H1 (cell line): ENCODE measurements around the gene ZNF385D. TPM values are rescaled to one million over a fixed set of nuclear protein-coding genes. Genes with fewer than 3 reads are reported as not detected.

Experiments used
- CTCF ChIA-PET: fragments of 300-600 bp; sonication (Branson Sonifier 250); formaldehyde crosslinking; loops from one replicate; lab custom pipeline; 2021; ENCODE audit not compliant: partially characterized antibody; lab: Charles Lee
- POLR2A ChIA-PET: fragments of 300-600 bp; sonication (Branson Sonifier 250); formaldehyde crosslinking; loops from one replicate; lab custom pipeline; 2021; ENCODE audit warnings: inconsistent platforms; ENCODE audit not compliant: partially characterized antibody; lab: Charles Lee
- DNase-seq, 2 experiments: peaks; one replicate each; pipeline versions ENCODE4 v3.0.0 to v3.0.0-alpha.2; 2010 to 2022; ENCODE audit warnings: low spot score in 2 of 2, low read depth in 1 of 2, mixed read lengths in 1 of 2
- FAIRE-seq: peaks from 2 replicates; lab custom pipeline; 2011; peaks lifted over from hg19 to GRCh38; lab: Jason Lieb, UNC
- H2AFZ ChIP-seq: 2 replicates; pipeline ENCODE4 v1.8.1; 2012; ENCODE audit warnings: low read length, inconsistent platforms
- H2AK5ac ChIP-seq: 2 replicates; pipeline ENCODE4 v1.6.1; 2013; ENCODE audit warnings: low read depth, low read length
- H2BK120ac ChIP-seq: replicated peaks from 2 replicates; pipeline ENCODE3; 2013; ENCODE audit warnings: low read depth, low read length, inconsistent platforms
- H2BK12ac ChIP-seq: 2 replicates; pipeline ENCODE4 v1.6.1; 2013; ENCODE audit warnings: low read depth, low read length
- H2BK15ac ChIP-seq: 2 replicates; pipeline ENCODE4 v1.6.1; 2013; ENCODE audit warnings: low read length
- H2BK20ac ChIP-seq: 2 replicates; pipeline ENCODE4 v1.6.1; 2013; ENCODE audit warnings: low read length
- H2BK5ac ChIP-seq: 2 replicates; pipeline ENCODE4 v1.6.1; 2013; ENCODE audit warnings: low read depth, low read length
- H3K14ac ChIP-seq: 2 replicates; pipeline ENCODE4 v1.6.1; 2013; ENCODE audit warnings: inconsistent platforms; ENCODE audit not compliant: insufficient read length
- H3K18ac ChIP-seq: 2 replicates; pipeline ENCODE4 v1.6.1; 2013; ENCODE audit warnings: low read length; ENCODE audit errors: extremely low read depth
- H3K23ac ChIP-seq: 2 replicates; pipeline ENCODE4 v1.6.1; 2013; ENCODE audit warnings: inconsistent platforms; ENCODE audit not compliant: insufficient read length
- H3K23me2 ChIP-seq: 2 replicates; pipeline ENCODE4 v1.6.1; 2013; ENCODE audit warnings: low read depth, low read length
- H3K27ac ChIP-seq: 2 replicates; pipeline ENCODE4 v1.6.1; 2011; ENCODE audit warnings: low read depth, low read length, inconsistent platforms
- H3K27me3 ChIP-seq, 4 experiments: replicated peaks in 1 of 4; 1 replicate in 1 of 4; 2 replicates in 3 of 4; pipeline versions ENCODE4 v1.6.1 to v1.8.1; 2011 to 2013; ENCODE audit warnings: low read length in 3 of 4, mild to moderate bottlenecking in 3 of 4, inconsistent platforms in 2 of 4, mixed read lengths in 2 of 4, moderate library complexity in 1 of 4; ENCODE audit not compliant: control insufficient read depth in 3 of 4, insufficient read depth in 3 of 4; ENCODE audit errors: extremely low read depth in 1 of 4
- H3K36me3 ChIP-seq, 4 experiments: 2 replicates each; pipeline versions ENCODE4 v1.6.1 to v1.8.1; 2011 to 2013; ENCODE audit warnings: mild to moderate bottlenecking in 4 of 4, low read length in 3 of 4, moderate library complexity in 2 of 4, control low read depth in 1 of 4, inconsistent platforms in 1 of 4; ENCODE audit not compliant: insufficient read depth in 4 of 4, control insufficient read depth in 2 of 4
- H3K4ac ChIP-seq: replicated peaks from 2 replicates; pipeline ENCODE3; 2013; ENCODE audit warnings: low read length, low read depth, mixed read lengths, inconsistent platforms; ENCODE audit not compliant: insufficient read length
- H3K4me1 ChIP-seq, 4 experiments: replicated peaks in 1 of 4; 1 replicate in 1 of 4; 2 replicates in 3 of 4; pipeline versions ENCODE4 v1.6.1 to v1.8.1; 2011 to 2013; ENCODE audit warnings: low read length in 3 of 4, inconsistent platforms in 2 of 4, mixed read lengths in 1 of 4; ENCODE audit not compliant: insufficient read depth in 4 of 4, control insufficient read depth in 3 of 4
- H3K4me2 ChIP-seq, 2 experiments: 2 replicates each; pipeline versions ENCODE4 v1.6.1 to v1.8.1; 2011 to 2013; ENCODE audit warnings: low read depth in 2 of 2, low read length in 2 of 2, control low read depth in 1 of 2, inconsistent platforms in 1 of 2, mild to moderate bottlenecking in 1 of 2; ENCODE audit not compliant: insufficient read depth in 1 of 2
- H3K4me3 ChIP-seq, 4 experiments: fragments of 200-600, 300-600 bp in 1 of 4; sonication (generic), shearing (Covaris generic), sonication (Bioruptor Twin) in 1 of 4; 2 replicates each; pipeline versions ENCODE4 v1.5.1 to v1.8.1; 2011 to 2016; ENCODE audit warnings: low read length in 4 of 4, low read depth in 3 of 4, control low read depth in 2 of 4, inconsistent platforms in 2 of 4, mild to moderate bottlenecking in 2 of 4, mixed read lengths in 1 of 4, moderate library complexity in 1 of 4; ENCODE audit not compliant: insufficient read depth in 2 of 4; ENCODE audit errors: extremely low read depth in 1 of 4
- H3K56ac ChIP-seq: replicated peaks from 2 replicates; pipeline ENCODE3; 2013; ENCODE audit warnings: low read depth, mild to moderate bottlenecking, mixed read lengths, low read length, inconsistent platforms; ENCODE audit not compliant: insufficient read length
- H3K79me1 ChIP-seq: 2 replicates; pipeline ENCODE4 v1.6.1; 2013; ENCODE audit warnings: low read depth, low read length, control low read depth
- H3K79me2 ChIP-seq, 2 experiments: 2 replicates each; pipeline versions ENCODE4 v1.6.1 to v1.8.1; 2012 to 2013; ENCODE audit warnings: low read length in 2 of 2, mild to moderate bottlenecking in 2 of 2, inconsistent platforms in 1 of 2; ENCODE audit not compliant: insufficient read depth in 2 of 2, control insufficient read depth in 1 of 2
- H3K9ac ChIP-seq, 4 experiments: replicated peaks in 1 of 4; 1 replicate in 1 of 4; 2 replicates in 3 of 4; pipeline versions ENCODE4 v1.6.1 to v1.8.1; 2011 to 2013; ENCODE audit warnings: low read depth in 3 of 4, low read length in 3 of 4, control low read depth in 2 of 4, mild to moderate bottlenecking in 2 of 4, moderate library complexity in 2 of 4, inconsistent platforms in 1 of 4; ENCODE audit errors: extremely low read depth in 1 of 4
- H3K9me3 ChIP-seq, 2 experiments: 2 replicates each; pipeline versions ENCODE4 v1.6.1 to v1.8.1; 2012 to 2013; ENCODE audit warnings: mild to moderate bottlenecking in 2 of 2, moderate library complexity in 2 of 2, control low read depth in 1 of 2, inconsistent platforms in 1 of 2, low read depth in 1 of 2, low read length in 1 of 2, mixed read lengths in 1 of 2; ENCODE audit not compliant: insufficient read depth in 2 of 2
- H4K20me1 ChIP-seq, 2 experiments: replicated peaks in 1 of 2; 2 replicates each; pipeline versions ENCODE3 to v1.8.1; 2011 to 2013; ENCODE audit warnings: inconsistent platforms in 2 of 2, low read length in 2 of 2, mild to moderate bottlenecking in 1 of 2; ENCODE audit not compliant: insufficient read depth in 2 of 2, control insufficient read depth in 1 of 2
- H4K5ac ChIP-seq: 2 replicates; pipeline ENCODE4 v1.6.1; 2013; ENCODE audit warnings: low read length, low read depth, mixed read lengths, inconsistent platforms; ENCODE audit not compliant: insufficient read length
- H4K8ac ChIP-seq: 2 replicates; pipeline ENCODE4 v1.8.0; 2013; ENCODE audit warnings: mild to moderate bottlenecking, moderate library complexity, low read length, inconsistent platforms; ENCODE audit not compliant: insufficient read depth; ENCODE audit errors: extremely low read depth
- H4K91ac ChIP-seq: replicated peaks from 2 replicates; pipeline ENCODE3; 2013; ENCODE audit warnings: low read length, mixed read lengths, inconsistent platforms; ENCODE audit not compliant: insufficient read length
- WGBS, 2 experiments: shearing (Covaris generic) in 1 of 2; methylation state at CpG; one replicate each; pipeline versions ENCODE4 v1.1.6 to v1.1.7; 2013 to 2015; ENCODE audit warnings: low lambda C conversion rate in 2 of 2, mixed read lengths in 2 of 2, inconsistent platforms in 1 of 2, low coverage in 1 of 2, missing lambda C conversion rate in 1 of 2; ENCODE audit not compliant: insufficient replicate concordance in 2 of 2, insufficient coverage in 1 of 2, insufficient read length in 1 of 2; ENCODE audit errors: extremely low coverage in 1 of 2, missing lambda C conversion rate in 1 of 2; 5-methylcytosine and 5-hydroxymethylcytosine counted together
- polyA plus RNA-seq, 7 experiments: library from polyadenylated mRNA; depleted of rRNA in 3 of 7; stranded (reverse) in 5 of 7; unstranded in 2 of 7; fragments of >200 nt in 5 of 7; fragments of 200-250 nt in 2 of 7; gene quantifications; 1 replicate in 5 of 7; 2 replicates in 1 of 7; 4 replicates in 1 of 7; pipeline versions ENCODE4 v1.2.1 to v1.2.3, GENCODE V29; 2011 to 2013; ENCODE audit warnings: missing spikeins in 2 of 7, mixed read lengths in 2 of 7
- total RNA-seq: library from RNA; stranded (reverse); fragmentation: NEBNext Ultra II Directional; extraction: Animal tissue kit (Norgen Biotek cat#: 25700); gene quantifications from 2 replicates; pipeline ENCODE4 v1.2.1, GENCODE V29; 2021

Gene ZNF385D
- total and polyA plus RNA-seq, 2 of the 8 experiments (the other 6 are each of a cell fraction or from before 2014, with no cell fraction given): 5.9 to 10.8 TPM

DNA sequence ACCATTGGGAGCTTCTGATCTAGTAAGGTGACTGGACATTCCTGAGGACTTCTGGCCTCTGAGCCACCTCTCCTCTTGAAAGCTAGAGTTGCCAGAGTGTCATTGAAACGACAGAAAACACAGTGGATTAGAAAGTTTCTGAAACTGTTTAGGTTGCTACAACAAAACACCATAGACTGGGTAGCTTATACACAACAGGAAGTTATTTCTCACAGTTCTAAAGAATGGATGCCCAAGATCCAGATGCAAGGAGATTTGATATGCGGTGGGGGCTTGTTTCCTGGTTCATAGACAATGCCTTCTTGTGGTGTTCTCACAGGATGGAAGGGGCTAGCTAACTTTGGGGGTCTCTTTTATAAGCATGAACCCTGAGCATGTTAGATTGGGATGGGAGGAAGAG is 43.3 kb upstream of the ZNF385D start:
- ChIA-PET CTCF (interaction anchor here (1.3 to 3.1 kb wide), 2 partner anchors 42 to 624 kb away, joined by 4 to 7 read pairs; no protein-coding TSS in a partner anchor), POLR2A (no interaction called here)
- no peak overlapping the region for H3K9ac ChIP-seq
- no peak overlapping the region for H3K4me3 ChIP-seq
- DNase-seq (no peak), FAIRE-seq (no peak)
- 0 out of 7 replicates have a peak, but pooled peaks cover 0 to 2% (median 0%) of the 10 kb centered on the region in 4 experiments for H3K4me1 ChIP-seq
- no peak overlapping the region for H3K4me2 ChIP-seq
- H3K18ac ChIP-seq: no peak overlapping the region
- H2AK5ac ChIP-seq: no peak overlapping the region
- H3K4ac ChIP-seq: no peak overlapping the region
- no peak overlapping the region for H3K14ac ChIP-seq
- no peak overlapping the region for H4K8ac ChIP-seq
- no peak overlapping the region for H2BK5ac ChIP-seq
- H3K27me3 ChIP-seq: no peaks in the 10 kb centered on the region
- no peaks in the 10 kb centered on the region for H3K23me2 ChIP-seq
- H2AFZ ChIP-seq: no peak overlapping the region
- H4K5ac ChIP-seq: no peak overlapping the region
- no peaks in the 10 kb centered on the region for H3K9me3 ChIP-seq
- no peak overlapping the region for H4K91ac ChIP-seq
- H2BK15ac ChIP-seq: no peak overlapping the region
- H2BK20ac ChIP-seq: no peak overlapping the region
- no peaks in the 10 kb centered on the region for H4K20me1 ChIP-seq
- H3K23ac ChIP-seq: no peak overlapping the region
- H2BK120ac ChIP-seq: no peak overlapping the region
- no peak overlapping the region for H3K27ac ChIP-seq
- WGBS, 2 experiments: 100% methylated on average over 2 of the region's 2 CpGs; no CpG with 5 or more reads in 1 of the 2 experiments
- no peak overlapping the region for H2BK12ac ChIP-seq
- H3K56ac ChIP-seq: no peak overlapping the region
- no peaks in the 10 kb centered on the region; a peak in 1 of 8 replicates for H3K36me3 ChIP-seq
- H3K79me2 ChIP-seq: no peaks in the 10 kb centered on the region
- no peaks in the 10 kb centered on the region for H3K79me1 ChIP-seq
